Stimulated activated naive CD4-positive, alpha-beta T cell treated with Interleukin-2 at 50 U/mL for 16 hours (primary cell): ENCODE results near the gene SOX6.
"Not testable (repeated sequence)": the region's sequence is repeated elsewhere in the genome, so short reads cannot be mapped to it uniquely, and the experiment has no call there.

Experiments
- DNase-seq: peaks from one replicate; lab custom pipeline; 2025; lab: John Stamatoyannopoulos, UW

Gene SOX6

DNA sequence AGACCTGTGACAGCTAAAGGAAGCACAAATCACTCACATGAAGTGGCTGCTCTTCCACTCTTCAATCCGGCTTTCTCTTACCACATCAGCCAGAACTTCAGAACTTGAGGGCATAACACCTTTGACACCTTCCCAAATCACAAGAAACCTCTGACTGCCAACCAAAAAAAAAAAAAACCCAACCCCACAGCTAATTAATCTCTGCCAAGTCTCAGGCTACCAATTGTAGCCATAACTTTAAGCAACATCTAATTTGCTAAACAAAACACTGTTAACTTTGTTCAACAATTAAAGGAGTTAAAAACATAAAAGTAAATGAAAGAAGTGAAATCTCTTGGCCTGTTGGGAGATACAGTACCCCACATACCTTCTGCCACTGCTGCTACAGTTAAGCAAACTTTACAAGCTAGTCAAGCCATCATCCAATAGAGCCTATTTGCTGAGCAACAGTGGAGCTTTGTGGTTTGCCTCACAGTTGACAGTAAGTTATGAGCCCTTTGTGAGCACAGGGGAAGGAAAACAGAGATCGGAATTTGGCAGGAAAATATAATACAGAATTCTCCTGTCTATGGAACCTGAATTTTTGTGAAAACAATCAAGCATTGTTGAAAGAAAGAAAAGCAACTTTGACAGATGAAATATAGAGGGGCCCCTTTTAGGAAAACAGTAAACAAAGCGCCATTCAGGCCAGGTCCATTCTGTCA, at the start of gene SOX6:
TSS of gene SOX6 (minus strand) at position 490 of the 704 bp plus-strand sequence. CDS start 15,298 bp downstream, outside the sequence.
- no peak for DNase-seq

DNA sequence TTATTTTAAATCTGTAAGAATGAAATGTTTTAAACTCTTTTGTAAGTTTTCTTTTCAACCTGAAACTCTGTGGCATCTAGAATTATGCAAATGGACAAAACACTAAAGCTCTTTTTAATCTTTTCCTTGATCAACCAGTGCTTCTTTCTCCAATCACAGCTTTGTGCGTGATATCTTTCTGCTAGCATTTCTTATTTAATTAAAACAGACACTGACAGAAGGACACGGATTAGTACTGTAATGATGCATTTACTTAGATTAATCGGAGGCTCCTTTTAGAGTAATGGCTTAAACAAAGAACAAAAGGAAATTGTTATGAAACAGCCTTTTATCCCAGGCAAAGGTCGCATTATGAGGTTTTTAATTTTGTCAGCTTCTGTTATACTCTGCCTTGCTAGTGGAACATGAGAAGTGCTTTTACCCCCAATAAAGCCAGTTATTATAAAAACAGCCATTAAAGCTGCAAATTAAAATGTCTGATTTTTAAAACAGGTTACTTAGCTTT, 48.5 kb upstream of the SOX6 start:
- DNase-seq = no peak

DNA sequence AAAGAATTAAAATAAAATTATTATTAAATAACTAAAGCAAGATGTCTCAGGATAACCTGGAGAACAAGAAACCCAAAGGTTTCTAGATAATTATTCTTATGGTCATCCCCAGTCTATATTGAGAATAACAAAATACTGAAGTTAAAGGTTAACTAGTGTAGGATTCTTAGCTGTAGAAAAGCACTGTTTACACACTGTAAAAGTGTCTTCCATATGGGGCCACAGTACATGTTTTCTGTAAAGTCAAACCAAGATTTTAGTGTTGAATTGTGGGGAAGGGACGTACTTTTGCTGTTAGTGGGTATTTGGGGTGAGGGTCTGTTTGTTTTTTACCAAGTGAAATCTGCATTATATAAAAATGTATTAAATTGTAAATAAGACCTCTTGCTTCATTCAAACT, 47.5 kb upstream of the SOX6 start:
- DNase-seq = no peak

DNA sequence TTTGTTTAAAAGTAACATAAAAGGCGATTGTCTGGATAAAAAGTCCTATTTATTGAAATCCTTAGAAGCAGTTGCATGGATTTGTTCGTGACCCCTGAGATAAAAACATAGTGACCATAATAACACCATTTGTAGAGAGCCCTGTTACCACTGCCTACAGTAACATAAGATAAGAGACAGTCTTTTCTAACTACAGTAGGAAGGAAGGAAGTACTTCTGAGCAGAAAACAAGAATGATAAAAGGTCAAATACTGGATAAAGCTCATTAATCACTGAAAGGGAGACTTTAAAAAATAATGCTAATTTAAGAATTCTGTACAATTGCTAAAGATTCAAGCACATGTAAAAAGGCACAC, 47.1 kb upstream of the SOX6 start:
- no peak for DNase-seq

DNA sequence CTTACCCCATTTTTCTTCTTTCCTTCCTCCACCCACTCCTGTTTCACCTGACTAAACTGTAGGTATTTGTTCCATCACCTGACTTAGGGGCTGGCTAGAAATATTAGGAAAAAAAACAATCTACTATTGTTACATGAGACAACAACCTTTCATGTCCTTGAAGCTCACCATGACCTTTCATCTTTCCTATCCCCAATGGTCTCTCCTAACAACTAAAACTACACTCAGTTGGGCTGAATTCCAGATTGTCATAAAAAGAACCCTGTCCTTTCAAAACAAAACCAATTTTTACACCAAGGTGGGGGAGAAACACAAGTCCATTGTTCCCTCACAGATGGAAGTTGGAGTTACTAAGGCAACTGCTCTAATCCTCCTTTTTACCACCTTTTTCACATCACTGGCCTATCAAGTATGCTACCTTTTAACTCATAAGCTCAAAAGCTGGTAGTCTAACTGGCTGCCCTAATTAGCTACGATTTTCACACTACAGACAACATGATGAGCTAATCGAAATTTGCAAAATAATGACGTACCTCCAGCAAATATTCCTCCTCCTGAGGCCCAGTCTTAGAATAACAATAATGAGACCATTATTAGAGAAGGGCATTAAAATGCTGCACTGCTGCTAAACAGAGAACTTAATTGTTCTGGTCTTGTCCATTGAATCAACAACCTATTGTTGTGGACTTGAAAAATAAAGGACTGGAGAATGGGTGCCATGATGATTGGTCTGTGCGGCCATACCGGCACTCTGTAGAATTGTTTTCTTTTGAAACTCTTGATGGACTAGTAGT, 46.5 kb upstream of the SOX6 start:
- no peak for DNase-seq

DNA sequence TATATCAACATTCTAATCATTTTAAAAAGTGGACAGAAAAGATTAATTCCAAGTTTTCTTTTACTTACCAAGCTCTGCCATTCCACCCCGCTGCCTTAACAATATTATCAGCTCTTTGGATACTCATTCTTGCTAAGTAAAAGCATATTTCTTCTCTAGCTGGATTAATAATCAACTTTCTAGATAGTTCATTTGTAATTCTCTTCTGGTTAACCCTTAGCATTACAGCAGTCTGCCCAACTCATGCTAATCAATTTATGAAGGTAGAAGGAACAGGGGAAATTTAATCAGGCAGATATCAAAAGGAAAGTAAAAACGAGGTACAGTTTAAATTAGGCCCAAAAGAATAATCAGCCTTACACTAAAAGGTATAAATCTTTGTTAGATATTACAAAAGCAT, 41.0 kb upstream of the SOX6 start:
- no peak for DNase-seq

DNA sequence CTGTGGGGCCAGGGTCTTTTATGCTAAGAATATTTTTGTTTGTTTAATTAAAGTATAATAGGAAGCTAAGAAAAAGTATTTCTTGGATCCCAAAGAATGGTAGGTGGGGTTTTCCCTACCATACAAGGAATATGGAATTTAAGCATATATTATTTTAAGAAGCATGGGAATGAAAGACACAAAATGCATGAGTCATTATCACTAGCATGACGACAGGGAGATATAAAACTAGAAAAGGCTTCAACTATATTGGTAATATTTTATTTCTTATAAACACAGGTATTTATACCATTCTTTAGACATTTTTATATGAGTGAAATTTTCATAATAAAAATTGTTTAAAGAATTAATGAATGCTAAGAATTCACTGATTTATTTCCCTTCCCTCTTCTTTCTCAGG, 39.3 kb upstream of the SOX6 start:
- DNase-seq = no peak

DNA sequence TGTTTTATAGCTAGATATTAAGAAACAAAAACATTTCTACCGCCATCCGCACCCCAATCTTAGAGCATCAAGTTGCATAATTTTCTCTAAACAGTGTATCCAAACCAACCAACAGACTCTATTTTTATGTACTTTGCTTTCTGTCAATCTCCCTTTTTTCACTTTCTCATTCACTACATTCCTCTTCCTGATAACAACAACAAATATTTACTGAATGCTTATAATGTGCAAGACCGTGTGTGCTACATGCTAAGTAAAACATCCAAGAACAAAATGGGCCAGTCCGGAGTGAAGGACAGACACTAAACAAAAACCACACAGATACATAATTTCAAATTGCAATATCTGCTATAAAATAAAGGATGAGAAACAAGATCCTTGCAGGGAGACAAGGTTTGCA, 38.6 kb upstream of the SOX6 start:
- DNase-seq = no peak

DNA sequence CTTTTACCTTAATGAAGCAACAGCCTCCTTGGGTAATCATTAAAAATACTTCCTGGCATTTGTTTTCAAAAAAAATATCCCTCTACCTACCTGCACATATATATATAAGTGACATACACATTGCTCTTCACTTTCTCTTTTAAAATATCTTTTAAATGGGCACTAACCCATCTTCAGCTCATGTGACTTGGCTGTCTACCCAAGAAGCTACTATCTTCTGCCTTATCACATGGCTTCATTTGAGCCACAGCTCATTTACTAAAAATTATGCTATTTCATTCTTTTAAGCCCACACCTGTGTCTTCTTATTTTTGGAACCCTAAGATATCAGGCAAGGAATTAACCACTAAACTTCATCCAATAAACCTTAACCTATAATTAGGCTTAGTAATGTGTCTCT, 37.0 kb upstream of the SOX6 start:
- no peak for DNase-seq

DNA sequence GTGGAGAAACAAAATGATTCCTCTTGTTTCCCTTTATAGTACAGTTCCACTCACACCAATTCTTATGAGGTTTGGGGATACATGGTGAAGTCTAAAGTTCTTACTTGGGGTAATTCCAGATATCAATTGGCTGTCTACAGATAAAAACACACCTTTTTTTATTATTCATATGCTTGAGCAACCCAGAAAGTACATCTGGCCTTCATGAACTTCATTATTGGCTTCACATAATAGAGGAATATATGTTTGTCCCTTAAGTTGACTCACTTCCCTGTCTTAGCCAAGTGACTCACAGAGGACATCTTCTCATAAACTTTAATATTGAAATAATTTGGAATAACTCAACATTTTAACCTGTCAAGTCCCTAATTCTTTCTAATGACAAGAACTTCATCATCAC, 36.3 kb upstream of the SOX6 start:
- no peak for DNase-seq

DNA sequence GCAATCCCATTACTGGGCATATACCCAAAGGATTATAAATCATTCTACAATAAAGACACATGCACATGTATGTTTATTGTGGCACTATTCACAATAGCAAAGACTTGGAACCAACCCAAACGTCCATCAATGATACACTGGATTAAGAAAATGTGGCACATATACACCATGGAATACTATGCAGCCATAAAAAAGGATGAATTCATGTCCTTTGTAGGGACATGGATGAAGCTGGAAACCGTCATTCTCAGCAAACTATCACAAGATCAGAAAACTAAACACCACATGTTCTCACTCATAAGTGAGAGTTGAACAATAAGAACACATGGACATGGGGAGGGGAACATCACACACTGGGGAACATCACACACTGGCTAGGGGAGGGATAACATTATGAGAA, 34.5 kb upstream of the SOX6 start:
- not testable (repeated sequence) for DNase-seq

DNA sequence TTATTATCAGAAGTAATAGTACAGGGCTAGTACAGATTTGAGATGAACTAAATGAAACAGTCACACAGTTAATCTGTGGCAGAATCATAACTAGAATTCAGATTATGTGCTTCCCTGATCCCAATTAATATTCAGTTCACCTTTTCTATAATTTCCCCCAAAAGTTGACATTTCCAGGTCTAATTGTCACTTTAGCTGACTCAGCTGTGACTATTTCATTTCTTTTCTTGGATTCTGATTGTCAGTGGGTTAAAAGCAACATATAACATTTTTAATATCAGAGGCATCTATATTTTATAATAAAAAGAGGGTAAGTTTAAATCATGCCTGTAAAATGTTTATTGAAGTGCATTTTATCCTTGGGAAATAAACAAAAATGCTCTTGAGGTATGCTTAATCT, 28.8 kb upstream of the SOX6 start:
- no peak for DNase-seq

DNA sequence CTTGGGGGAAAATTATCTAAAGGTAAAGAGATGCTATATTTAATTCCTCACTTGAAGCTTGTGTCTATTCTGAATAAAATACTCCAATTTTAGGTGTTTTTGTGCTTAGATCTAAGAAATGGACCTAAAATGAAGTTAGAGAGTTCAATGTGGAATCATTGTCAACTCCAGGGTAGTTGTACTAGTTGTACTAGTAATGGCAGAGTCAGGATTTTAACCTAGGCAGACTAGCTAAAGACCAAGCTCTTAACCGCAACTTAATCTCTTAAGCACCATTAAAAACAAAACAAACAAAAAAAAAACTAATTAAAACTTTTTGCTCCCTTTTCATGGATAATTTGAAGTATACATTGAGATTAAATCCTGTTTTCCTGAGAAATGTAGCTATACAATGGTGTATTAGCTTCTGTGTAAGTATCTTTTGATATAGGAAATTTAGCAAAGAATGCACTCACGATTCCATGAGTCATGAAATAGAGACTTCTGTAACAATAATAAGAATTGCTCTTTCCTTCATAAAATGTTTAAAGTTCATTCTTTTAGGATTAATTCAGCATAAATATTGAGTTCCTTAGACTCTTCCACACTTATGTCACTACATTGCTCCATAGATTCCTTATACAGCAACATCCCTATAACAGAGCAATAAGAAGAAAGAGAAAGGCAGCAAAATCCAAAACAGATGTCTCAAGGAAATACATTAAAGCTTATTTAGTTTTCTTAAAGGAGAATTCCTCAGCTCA, 26.5 kb upstream of the SOX6 start:
- no peak for DNase-seq

DNA sequence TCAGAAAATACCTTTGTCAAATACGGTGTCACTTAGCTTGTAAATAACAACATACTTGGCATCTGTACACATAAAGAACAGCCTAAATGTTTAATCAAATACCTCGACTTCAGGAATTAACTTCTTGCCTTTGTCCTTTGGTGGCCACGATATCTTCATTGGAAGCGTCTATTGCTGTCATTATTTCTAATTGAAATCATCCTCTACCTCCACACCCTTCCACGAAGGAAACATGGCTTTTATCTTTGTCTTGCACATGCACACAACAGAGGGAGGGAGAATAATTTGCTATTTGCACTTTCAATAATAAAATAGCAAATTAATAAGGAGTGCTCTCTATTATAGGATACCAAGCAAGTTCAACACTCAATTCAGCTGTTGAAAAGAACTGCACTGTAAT, 25.8 kb upstream of the SOX6 start:
- no peak for DNase-seq

DNA sequence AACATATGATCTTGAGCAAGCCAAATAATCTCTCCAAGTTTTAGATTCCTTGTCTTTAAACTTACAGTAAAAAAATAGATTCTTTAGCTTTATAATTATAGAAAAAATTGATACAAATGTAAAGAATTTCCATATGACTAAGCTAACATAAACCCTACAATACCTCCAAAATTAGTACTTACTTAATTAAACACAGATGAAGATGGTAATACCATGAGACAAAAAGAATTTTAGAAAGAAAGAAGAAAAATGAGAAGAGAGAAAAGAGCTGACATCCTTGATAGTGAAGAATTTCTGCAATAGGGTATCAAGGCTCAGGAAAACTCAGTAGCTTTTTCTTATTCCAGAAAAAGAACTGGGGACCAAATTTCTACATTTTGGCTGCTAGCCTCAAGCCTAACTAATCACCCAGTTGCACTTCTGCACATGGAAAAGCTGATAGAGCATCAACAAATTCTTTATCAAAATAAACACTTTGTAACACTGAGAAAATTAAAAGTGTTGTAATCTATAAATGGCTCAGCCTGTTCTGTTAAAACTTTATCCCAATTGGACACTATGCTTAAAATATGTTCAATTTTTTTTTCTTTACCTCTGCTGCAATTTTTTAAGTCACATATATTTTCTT, 24.7 kb upstream of the SOX6 start:
- DNase-seq = no peak

DNA sequence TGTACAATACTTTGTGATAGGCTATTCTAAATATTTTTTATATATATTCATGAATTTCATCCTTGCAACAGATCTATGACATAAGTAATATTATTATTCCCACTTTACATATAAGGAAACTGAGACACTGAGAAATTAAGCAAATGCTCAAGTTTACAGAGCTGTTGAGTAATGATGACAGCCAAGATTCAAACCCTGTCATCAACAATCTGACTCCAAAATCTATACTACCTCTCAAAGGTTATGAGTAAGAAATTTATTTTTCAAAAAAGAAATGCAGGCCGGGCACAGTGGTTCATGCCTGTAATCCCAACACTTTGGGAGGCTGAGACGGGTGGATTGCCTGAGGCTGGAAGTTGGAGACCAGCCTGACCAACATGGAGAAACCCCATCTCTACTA, 22.6 kb upstream of the SOX6 start:
- no peak for DNase-seq

DNA sequence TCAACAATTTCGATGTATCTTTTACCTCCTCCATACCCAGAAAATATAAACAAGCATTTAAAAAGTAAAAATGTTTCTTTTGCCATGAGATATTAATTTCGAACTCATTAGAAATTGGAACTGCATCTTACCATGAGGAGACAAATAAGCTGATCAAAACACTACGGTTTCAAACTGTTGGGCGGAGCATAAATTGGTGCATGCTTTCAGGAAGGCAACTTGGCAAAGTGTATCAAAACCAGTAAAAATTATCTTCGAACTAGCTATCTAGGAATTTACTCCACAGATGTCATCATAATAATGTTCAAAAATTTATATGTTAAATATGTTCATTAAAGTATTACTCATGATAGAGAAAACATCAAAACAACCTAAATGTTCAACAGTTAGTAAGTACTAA, 21.4 kb upstream of the SOX6 start:
- no peak for DNase-seq

DNA sequence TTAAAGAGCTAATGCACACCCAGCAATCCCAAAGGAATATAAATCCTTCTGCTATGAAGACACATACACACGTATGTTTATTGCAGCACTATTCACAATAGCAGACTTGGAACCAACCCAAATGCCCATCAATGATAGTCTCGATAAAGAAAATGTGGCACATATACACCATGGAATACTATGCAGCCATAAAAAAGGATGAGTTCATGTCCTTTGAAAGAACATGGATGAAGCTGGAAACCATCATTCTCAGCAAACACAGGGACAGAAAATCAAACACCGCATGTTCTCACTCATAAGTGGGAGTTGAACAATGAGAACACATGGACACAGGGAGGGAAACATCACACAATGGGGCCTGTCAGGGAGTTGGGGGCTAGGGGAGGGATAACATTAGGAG, 19.3 kb upstream of the SOX6 start:
- not testable (repeated sequence) for DNase-seq

DNA sequence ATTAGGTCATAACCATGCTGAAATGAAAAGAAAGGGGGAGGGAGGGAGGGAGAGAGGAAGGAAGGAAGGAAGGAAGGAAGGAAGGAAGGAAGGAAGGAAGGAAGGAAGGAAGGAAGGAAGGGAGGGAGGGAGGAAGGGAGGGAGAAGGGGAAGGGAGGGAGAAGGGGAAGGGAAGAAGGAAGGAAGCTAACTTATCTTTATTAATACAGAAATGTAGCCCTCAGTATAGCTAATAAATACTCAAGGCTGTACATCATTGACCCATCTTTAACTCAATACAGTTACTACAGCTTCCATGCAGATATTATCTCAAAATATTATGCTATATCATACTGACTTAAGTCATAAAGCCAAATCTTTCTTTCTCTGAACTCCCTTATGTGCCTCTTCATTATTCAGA, 17.4 kb upstream of the SOX6 start:
- no peak for DNase-seq

DNA sequence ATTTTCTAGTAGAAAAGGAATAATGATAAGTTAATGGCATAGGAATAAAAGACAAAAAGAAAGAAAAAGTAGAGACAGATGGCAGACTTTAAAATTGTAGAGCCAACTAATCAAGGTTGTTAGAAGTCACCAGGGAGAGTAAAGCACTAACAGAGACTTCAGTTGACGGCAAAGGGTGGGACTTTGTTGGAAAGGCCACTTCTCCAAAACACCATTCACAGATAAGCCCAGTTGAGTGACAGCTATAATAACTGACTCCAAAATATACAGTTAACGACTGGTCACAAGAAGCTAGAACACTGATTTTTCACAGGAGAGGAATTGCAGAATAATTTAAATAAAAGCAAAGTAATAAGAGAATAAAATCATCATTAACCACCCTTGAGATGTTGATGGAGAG, 16.0 kb upstream of the SOX6 start:
- no peak for DNase-seq

DNA sequence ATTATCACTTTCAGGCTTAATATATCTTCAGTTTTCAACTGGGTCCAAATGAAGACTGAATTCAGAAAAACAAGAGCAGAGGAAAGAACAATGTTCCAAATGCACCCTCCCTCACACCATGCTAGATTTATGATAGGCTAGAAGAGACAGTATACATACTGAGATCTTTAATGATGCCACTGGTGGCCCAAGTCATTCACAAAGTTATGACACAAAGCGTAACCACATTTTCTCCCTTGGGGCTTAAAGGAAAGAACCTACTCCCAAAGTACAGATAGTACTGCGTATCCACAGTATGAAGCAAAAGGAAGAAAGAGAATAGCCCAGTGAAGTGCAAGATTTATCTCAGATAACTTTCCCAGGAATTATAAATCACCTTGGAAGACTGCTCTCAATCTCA, 10.9 kb upstream of the SOX6 start:
- DNase-seq = no peak

DNA sequence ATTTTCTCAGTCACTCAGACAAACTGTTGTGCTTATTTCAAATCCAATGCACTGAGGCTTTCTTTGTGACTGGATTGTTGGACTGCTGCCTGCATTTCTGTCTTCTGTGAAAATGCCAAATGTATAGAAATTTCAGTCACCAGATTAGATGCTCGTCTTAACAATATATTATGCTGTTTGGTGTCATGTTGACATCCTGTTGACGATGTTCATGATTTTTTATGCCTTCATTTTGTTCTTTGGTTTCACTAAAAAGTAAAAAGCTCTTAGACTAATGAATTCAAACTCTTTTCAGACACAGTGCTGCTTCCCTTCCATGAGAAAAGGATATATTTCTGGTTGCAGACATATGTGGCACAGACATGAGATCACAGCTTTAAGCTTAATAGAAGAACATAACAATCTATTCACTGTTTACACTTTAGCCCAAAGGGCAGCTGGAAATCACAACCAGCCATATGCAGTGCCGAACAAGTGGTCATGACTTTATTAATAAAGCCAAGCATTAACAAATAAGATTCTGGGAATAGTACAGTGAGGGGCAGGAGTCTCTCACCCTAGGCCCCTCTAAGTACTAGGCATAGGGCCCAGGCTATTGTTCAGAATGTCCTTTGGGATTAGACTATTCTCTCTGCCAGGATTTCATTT, 9.4 kb upstream of the SOX6 start:
- no peak for DNase-seq
